ENCODE data around the gene KLK13. TPM values are rescaled to one million over a fixed set of nuclear protein-coding genes. Genes with fewer than 3 reads are reported as not detected.

KLK13 gene
- total and polyA plus RNA-seq, 2 of the 8 experiments (the other 6 are each of a cell fraction or from before 2014, with no cell fraction given), result 4.2 to 4.5 TPM

- Histone ChIP-seq H2BK5ac (ENCODE audit: low read depth, low read length) (no peak overlapping the region), H3K18ac (ENCODE audit: extremely low read depth, low read length) (no peak overlapping the region; the same call in 1 of the 2 replicates), H3K27ac (ENCODE audit: low read depth, low read length) (no peak overlapping the region), H3K4me3 (ENCODE audit: extremely low read depth in 1 of 4, insufficient read depth in 2 of 4, low read depth in 3 of 4, low read length in 4 of 4) (no peak overlapping the region), H3K9me3 (ENCODE audit: insufficient read depth in 2 of 2, low read depth in 1 of 2, low read length in 1 of 2) (no peaks in the 10 kb centered on the region), H3K56ac (replicated peaks; ENCODE audit: insufficient read length, low read depth, low read length) (no peak overlapping the region), H2BK20ac (ENCODE audit: low read length) (no peak overlapping the region), H3K4me2 (ENCODE audit: insufficient read depth in 1 of 2, low read depth in 2 of 2, low read length in 2 of 2) (no peak overlapping the region; a peak in 1 of 4 replicates), H3K27me3 (replicated peaks in 1 of 4; ENCODE audit: control insufficient read depth in 3 of 4, extremely low read depth in 1 of 4, insufficient read depth in 3 of 4, low read length in 3 of 4) (peaks cover 0 to 1% (median 0%) of the 10 kb centered on the region in 4 experiments; a peak in 1 of 7 replicates), H2BK15ac (ENCODE audit: low read length) (no peak overlapping the region), H2BK120ac (replicated peaks; ENCODE audit: low read depth, low read length) (no peak overlapping the region), H4K91ac (replicated peaks; ENCODE audit: insufficient read length, low read length) (no peak overlapping the region), H2BK12ac (ENCODE audit: low read depth, low read length) (peak overlapping the region; percentile 30; the same call in 1 of the 2 replicates), H4K5ac (ENCODE audit: insufficient read length, low read depth, low read length) (no peak overlapping the region), H3K14ac (ENCODE audit: insufficient read length) (no peak overlapping the region), H3K23ac (ENCODE audit: insufficient read length) (no peak overlapping the region), H4K8ac (ENCODE audit: extremely low read depth, insufficient read depth, low read length) (no peak overlapping the region), H2AFZ (ENCODE audit: low read length) (no peak overlapping the region), H3K4me1 (replicated peaks in 1 of 4; ENCODE audit: control insufficient read depth in 3 of 4, insufficient read depth in 4 of 4, low read length in 3 of 4) (peaks cover 3 to 25% (median 17%) of the 10 kb centered on the region in 4 experiments), H2AK5ac (ENCODE audit: low read depth, low read length) (no peak overlapping the region), H3K23me2 (ENCODE audit: low read depth, low read length) (no peaks in the 10 kb centered on the region; the same call in 1 of the 2 replicates), H4K20me1 (replicated peaks in 1 of 2; ENCODE audit: control insufficient read depth in 1 of 2, insufficient read depth in 2 of 2, low read length in 2 of 2) (no peaks in the 10 kb centered on the region), H3K4ac (replicated peaks; ENCODE audit: insufficient read length, low read depth, low read length) (no peak overlapping the region), H3K36me3 (ENCODE audit: control insufficient read depth in 2 of 4, insufficient read depth in 4 of 4, low read length in 3 of 4) (no peaks in the 10 kb centered on the region), H3K79me1 (ENCODE audit: low read depth, low read length) (no peaks in the 10 kb centered on the region), H3K9ac (replicated peaks in 1 of 4; ENCODE audit: extremely low read depth in 1 of 4, low read depth in 3 of 4, low read length in 3 of 4) (no peak overlapping the region), H3K79me2 (ENCODE audit: control insufficient read depth in 1 of 2, insufficient read depth in 2 of 2, low read length in 2 of 2) (no peaks in the 10 kb centered on the region)
- peak; percentile 20 for TF ChIP-seq ASH2L (IDR thresholded peaks at IDR 0.05; ENCODE audit: low read length)
- no peak for TF ChIP-seq ATF2 (IDR thresholded peaks at IDR 0.05; ENCODE audit: low read length)
- 73% methylated on average over 2 of the region's 6 CpGs; no CpG with 5 or more reads in 1 of the 2 experiments for WGBS, 2 experiments (ENCODE audit: extremely low coverage in 1 of 2, insufficient coverage in 1 of 2, insufficient read length in 1 of 2, insufficient replicate concordance in 2 of 2, low coverage in 1 of 2, low lambda C conversion rate in 2 of 2, missing lambda C conversion rate in 1 of 2)
- FAIRE-seq (no peak), DNase-seq (ENCODE audit: low read depth in 1 of 2, low spot score in 2 of 2) (no peak)
- ChIA-PET POLR2A (ENCODE audit: partially characterized antibody) (interaction anchor here (1.3 kb wide), 1 partner anchor 71 kb away, joined by 4 read pairs; no protein-coding TSS in a partner anchor), CTCF (ENCODE audit: partially characterized antibody) (interaction anchor here (1.1 to 15.0 kb wide), 5 partner anchors 8 to 96 kb away, joined by 4 to 269 read pairs (median 4); partner anchors contain the start of genes KLK12 and KLK8)
Measured at GRCh38 chr19:51025401-51025800, 39.5 kb downstream of the KLK13 start.
